TTC549 (cell line): ENCODE measurements around the gene RIOK1.
"Not testable (repeated sequence)": the region's sequence is repeated elsewhere in the genome, so short reads cannot be mapped to it uniquely, and the experiment has no call there.

Experiments used
- FAIRE-seq: peaks from 2 replicates; lab custom pipeline; 2012; peaks lifted over from hg19 to GRCh38; lab: Jason Lieb, UNC

RIOK1 gene

GRCh38 chr6:7442467-7442866, 52.9 kb downstream of the RIOK1 start:
- FAIRE-seq, result no peak

GRCh38 chr6:7445101-7445500, 55.5 kb downstream of the RIOK1 start:
- FAIRE-seq, result no peak

- no peak for FAIRE-seq
Observed at GRCh38 chr6:7445885-7446461, 56.4 kb downstream of the RIOK1 start.

GRCh38 chr6:7446619-7447325, 57.2 kb downstream of the RIOK1 start:
- no peak for FAIRE-seq

- no peak for FAIRE-seq
Observed at GRCh38 chr6:7448232-7448631, 58.6 kb downstream of the RIOK1 start.

GRCh38 chr6:7449018-7449417, 59.4 kb downstream of the RIOK1 start:
- no peak for FAIRE-seq

- FAIRE-seq, result no peak
Observed at GRCh38 chr6:7451326-7451725, 61.7 kb downstream of the RIOK1 start.

- no peak for FAIRE-seq
Observed at GRCh38 chr6:7452898-7453297, 63.3 kb downstream of the RIOK1 start.

- FAIRE-seq, result no peak
Observed at GRCh38 chr6:7454696-7455358, 65.2 kb downstream of the RIOK1 start.

GRCh38 chr6:7456302-7456701, 66.7 kb downstream of the RIOK1 start:
- FAIRE-seq, result not testable (repeated sequence)

GRCh38 chr6:7461416-7461815, 71.8 kb downstream of the RIOK1 start:
- FAIRE-seq, result no peak

GRCh38 chr6:7463785-7464184, 74.2 kb downstream of the RIOK1 start:
- no peak for FAIRE-seq

GRCh38 chr6:7467007-7467897, 77.6 kb downstream of the RIOK1 start:
- FAIRE-seq, result no peak
